Gastrocnemius medialis (tissue), 4 donors: ENCODE data around the gene ZNF205. TPM values are rescaled to one million over a fixed set of nuclear protein-coding genes. Genes with fewer than 3 reads are reported as not detected.

Source experiments
- ATAC-seq, 2 donors: fragments of 150-250 bp; one replicate each; pipeline ENCODE4 v1.9.1; 2016
- DNase-seq, 2 donors: peaks; one replicate each; pipeline ENCODE4 v3.0.0-alpha.2; 2019
- H3K27ac ChIP-seq, 4 donors: fragments of 200-600 bp; sonication (generic); 1 replicate in 1 of 4; 2 replicates in 3 of 4; pipeline ENCODE4 v1.5.1; 2016 to 2018; ENCODE audit warnings: mild to moderate bottlenecking in 2 of 4, moderate library complexity in 1 of 4
- H3K27me3 ChIP-seq, 3 donors: fragments of 200-600 bp; sonication (generic) in 2 of 3; 1 replicate in 1 of 3; 2 replicates in 2 of 3; pipeline versions ENCODE4 v1.5.1 to v1.6.0; 2016 to 2019; ENCODE audit warnings: mild to moderate bottlenecking in 1 of 3, moderate library complexity in 1 of 3
- H3K36me3 ChIP-seq, 2 donors: fragments of 200-600 bp; sonication (generic) in 1 of 2; one replicate each; pipeline ENCODE4 v1.5.1; 2017 to 2018
- H3K4me1 ChIP-seq, 2 donors: fragments of 200-600 bp; sonication (generic) in 1 of 2; one replicate each; pipeline ENCODE4 v1.5.1; 2016 to 2017; ENCODE audit warnings: mild to moderate bottlenecking in 2 of 2
- H3K4me3 ChIP-seq, 4 donors: fragments of 200-600 bp; sonication (generic) in 3 of 4; 1 replicate in 1 of 4; 2 replicates in 3 of 4; pipeline ENCODE4 v1.5.1; 2016 to 2019; ENCODE audit warnings: mild to moderate bottlenecking in 2 of 4
- H3K9me3 ChIP-seq, 3 donors: fragments of 200-600 bp; sonication (generic) in 2 of 3; 1 replicate in 1 of 3; 2 replicates in 2 of 3; pipeline ENCODE4 v1.5.1; 2016 to 2019
- CTCF ChIP-seq, 5 experiments: fragments of 450-650 bp in 3 of 5; fragments of 200-600 bp in 2 of 5; sonication (generic) in 2 of 5; IDR thresholded peaks in 4 of 5; conservative IDR thresholded peaks in 1 of 5; 1 replicate in 4 of 5; 2 replicates in 1 of 5; pipeline ENCODE4 v1.5.1; 2016 to 2019; ENCODE audit warnings: antibody characterized with exemption in 5 of 5, mild to moderate bottlenecking in 3 of 5, moderate library complexity in 3 of 5
- POLR2A ChIP-seq, 2 donors: fragments of 450-650 bp; IDR thresholded peaks; one replicate each; pipeline ENCODE4 v1.6.1; 2017; ENCODE audit warnings: antibody characterized with exemption in 2 of 2, mild to moderate bottlenecking in 2 of 2, moderate library complexity in 2 of 2
- in situ Hi-C, 4 donors: fragments of 200-750 bp; cut with MboI; loops; one replicate each; pipeline versions ENCODE4 v1.15.0 to v1.8.0; 2017; ENCODE audit warnings: low sequenced_read_pairs in 4 of 4
- intact Hi-C: fragments of 100-400 bp; cut with DNase I; formaldehyde crosslinking; loops from one replicate; pipeline ENCODE4 v1.15.1; 2023; ENCODE audit warnings: low total_unique reads
- total RNA-seq, 4 donors: library from RNA; depleted of rRNA; stranded (reverse); fragments of >200 nt; gene quantifications; one replicate each; pipeline versions ENCODE4 v1.1.0 to v1.2.3, GENCODE V29; 2016

ZNF205 gene
- total RNA-seq, 4 donors from 2014 or later: 4.8 to 10.8 (median 6.1) TPM

- in situ Hi-C loops (no loop called here), intact Hi-C loops (no loop called here)
- Histone ChIP-seq H3K27me3 (no peaks in the 10 kb centered on the region), H3K27ac (no peak overlapping the region), H3K36me3 (peaks cover 0 to 7% of the 10 kb centered on the region in 2 donors), H3K4me1 (peaks cover 10 to 12% of the 10 kb centered on the region in 2 donors), H3K4me3 (no peak overlapping the region), H3K9me3 (no peaks in the 10 kb centered on the region)
- no peak for DNase-seq
- no peak for ATAC-seq
- TF ChIP-seq CTCF (IDR thresholded peaks at IDR 0.05 in 4 of 5, conservative IDR thresholded peaks at IDR 0.05 in 1 of 5) (no peak), POLR2A (IDR thresholded peaks at IDR 0.05) (no peak)
These were observed 2.6 kb downstream of the ZNF205 start for GRCh38 chr16:3115003-3115402.

GRCh38 chr16:3115561-3115960 lies 3.2 kb downstream of the ZNF205 start:
- Histone ChIP-seq H3K36me3 (peaks cover 0 to 7% of the 10 kb centered on the region in 2 donors), H3K4me3 (no peak overlapping the region), H3K9me3 (no peaks in the 10 kb centered on the region), H3K4me1 (peaks cover 10 to 12% of the 10 kb centered on the region in 2 donors), H3K27me3 (no peaks in the 10 kb centered on the region), H3K27ac (no peak overlapping the region)
- ATAC-seq (no peak), DNase-seq (no peak)
- in situ Hi-C loops (no loop called here), intact Hi-C loops (no loop called here)
- no peak for TF ChIP-seq POLR2A (IDR thresholded peaks at IDR 0.05)
- no peak for TF ChIP-seq CTCF (IDR thresholded peaks at IDR 0.05 in 4 of 5, conservative IDR thresholded peaks at IDR 0.05 in 1 of 5)

GRCh38 chr16:3118204-3118790 lies 5.9 kb downstream of the ZNF205 start:
- Histone ChIP-seq H3K27ac (no peak overlapping the region), H3K4me1 (peaks cover 14% of the 10 kb centered on the region in 2 donors), H3K36me3 (peaks cover 0 to 7% of the 10 kb centered on the region in 2 donors), H3K4me3 (no peak overlapping the region), H3K9me3 (no peaks in the 10 kb centered on the region), H3K27me3 (no peaks in the 10 kb centered on the region)
- TF ChIP-seq POLR2A (IDR thresholded peaks at IDR 0.05) (no peak), CTCF (IDR thresholded peaks at IDR 0.05 in 4 of 5, conservative IDR thresholded peaks at IDR 0.05 in 1 of 5) (no peak)
- DNase-seq: no peak
- ATAC-seq: no peak
- in situ Hi-C loops: no loop called here
- intact Hi-C loops: no loop called here

DNA sequence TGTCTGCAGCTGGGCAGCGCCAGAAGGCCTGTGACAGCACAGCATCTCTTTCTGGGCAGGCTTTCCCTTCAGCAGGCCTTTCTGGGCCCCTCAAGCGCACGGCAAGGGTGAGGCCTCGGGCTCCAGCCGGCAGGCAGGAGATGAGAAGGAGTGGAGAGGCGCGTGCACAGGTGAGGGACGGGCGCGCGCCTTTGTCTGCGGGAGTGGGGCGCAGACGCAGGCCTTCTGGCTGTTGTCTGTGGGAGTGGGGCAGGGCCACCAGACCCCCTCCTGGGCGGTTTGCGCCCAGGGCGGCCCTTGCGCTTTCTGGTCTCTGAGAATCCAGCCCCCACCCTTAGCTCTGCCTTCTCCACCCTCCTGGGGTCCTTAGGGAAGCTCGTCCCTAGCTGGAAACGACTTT lies 6.5 kb downstream of the ZNF205 start:
- Histone ChIP-seq H3K27ac (no peak overlapping the region), H3K9me3 (no peaks in the 10 kb centered on the region), H3K4me1 (peaks cover 13 to 15% of the 10 kb centered on the region in 2 donors), H3K27me3 (no peaks in the 10 kb centered on the region), H3K4me3 (no peak overlapping the region), H3K36me3 (peaks cover 0 to 7% of the 10 kb centered on the region in 2 donors)
- in situ Hi-C loops (no loop called here), intact Hi-C loops (no loop called here)
- no peak for DNase-seq
- TF ChIP-seq POLR2A (IDR thresholded peaks at IDR 0.05): no peak
- ATAC-seq: no peak

- TF ChIP-seq CTCF (IDR thresholded peaks at IDR 0.05 in 4 of 5, conservative IDR thresholded peaks at IDR 0.05 in 1 of 5): no peak
- no peak for TF ChIP-seq POLR2A (IDR thresholded peaks at IDR 0.05)
- Histone ChIP-seq H3K4me1 (peaks cover 14 to 18% of the 10 kb centered on the region in 2 donors), H3K9me3 (no peaks in the 10 kb centered on the region), H3K36me3 (peaks cover 0 to 7% of the 10 kb centered on the region in 2 donors), H3K27me3 (no peaks in the 10 kb centered on the region), H3K27ac (no peak overlapping the region), H3K4me3 (no peak overlapping the region)
- intact Hi-C loops: no loop called here
- no peak for DNase-seq
- in situ Hi-C loops: no loop called here
- no peak for ATAC-seq
These were observed 6.9 kb downstream of the ZNF205 start for GRCh38 chr16:3119286-3119685.
